Spleen (tissue), 7 donors: ENCODE results near the gene FBXW8.

Source experiments
- CTCF ChIP-seq, 11 experiments: fragments of 200-600 bp in 7 of 11; fragments of 450-650 bp in 4 of 11; sonication (generic) in 4 of 11; IDR thresholded peaks in 8 of 11; conservative IDR thresholded peaks in 3 of 11; 1 replicate in 7 of 11; 2 replicates in 4 of 11; pipeline versions ENCODE4 v1.4.0 to v1.8.0; 2016 to 2021; ENCODE audit warnings: antibody characterized with exemption in 11 of 11, inconsistent platforms in 4 of 11, mild to moderate bottlenecking in 1 of 11
- POLR2A ChIP-seq, 3 donors: fragments of 450-650 bp; IDR thresholded peaks; one replicate each; pipeline ENCODE4 v1.5.1; 2017; ENCODE audit warnings: antibody characterized with exemption in 3 of 3, mild to moderate bottlenecking in 1 of 3
- POLR2AphosphoS5 ChIP-seq, 3 donors: sonication (generic); formaldehyde crosslinking; IDR thresholded peaks; one replicate each; pipeline ENCODE4 v1.5.1; 2017; ENCODE audit warnings: antibody characterized with exemption in 3 of 3
- donor health status: DM: no; HTN: no; CAD: no; lungs with moderate emphysema.
- donor health status: DM: no; HTN: no; CAD: no.
- donor health status: DM: no; HTN: no; CAD: no.

GRCh38 chr12:117038919-117039318 is 128.2 kb downstream of the FBXW8 start:
- TF ChIP-seq CTCF (IDR thresholded peaks at IDR 0.05 in 8 of 11, conservative IDR thresholded peaks at IDR 0.05 in 3 of 11) (no peak), POLR2AphosphoS5 (IDR thresholded peaks at IDR 0.05) (no peak), POLR2A (IDR thresholded peaks at IDR 0.05) (no peak)
